GM06990 (cell line): Measurements from ENCODE around the gene KLK10.

Experiments
- DNase-seq: peaks from one replicate; pipeline ENCODE4 v3.0.0-alpha.2; 2011; ENCODE audit not compliant: insufficient read length; ENCODE audit errors: extremely low read depth
- H3K27me3 ChIP-seq: replicated peaks from 2 replicates; pipeline ENCODE4 v1.6.0; 2011; ENCODE audit warnings: low read length; ENCODE audit not compliant: control insufficient read depth, insufficient read depth
- H3K36me3 ChIP-seq: 2 replicates; pipeline ENCODE4 v1.5.1; 2011; ENCODE audit warnings: low read length; ENCODE audit not compliant: control insufficient read depth, insufficient read depth
- H3K4me3 ChIP-seq: replicated peaks from 2 replicates; pipeline ENCODE4 v1.5.1; 2011; ENCODE audit warnings: low read depth, mild to moderate bottlenecking, control low read depth, low read length
- CTCF ChIP-seq: IDR thresholded peaks from 2 replicates; pipeline ENCODE4 v1.5.1; 2011; ENCODE audit warnings: low read length, control low read depth, mild to moderate bottlenecking, inconsistent platforms; ENCODE audit not compliant: insufficient read depth, poor library complexity, severe bottlenecking

The KLK10 gene

DNA sequence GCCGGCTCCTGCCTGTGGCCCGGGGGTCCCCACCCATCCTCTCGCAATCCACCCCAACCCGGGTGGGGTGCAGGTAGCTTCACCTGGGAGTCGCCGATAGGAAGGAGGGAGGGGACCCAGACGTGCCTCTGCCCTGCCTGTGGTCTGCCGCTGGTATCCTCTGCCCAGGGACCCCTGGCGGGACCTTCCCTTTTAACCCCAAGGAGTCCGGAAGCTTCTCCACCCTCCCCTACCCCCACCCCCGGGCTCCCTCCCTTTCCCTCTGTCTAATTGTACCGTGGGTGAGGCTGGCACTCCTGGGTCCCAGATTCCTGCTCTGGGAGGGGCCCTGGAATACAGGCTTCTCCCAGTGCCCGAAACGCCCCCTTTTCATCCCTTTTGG lies at the start of gene KLK10:
Gene KLK10 (minus strand): TSS at position 166 of the 382 bp plus-strand sequence. CDS start 579 bp downstream, outside the sequence.
- Histone ChIP-seq H3K4me3 (no peak within 1 kb of the TSS), H3K36me3 (no peaks in the 10 kb centered on the region), H3K27me3 (no peaks in the 10 kb centered on the region; the same call in none of the 2 replicates)
- no peak for TF ChIP-seq CTCF
- no peak for DNase-seq

- no peak for DNase-seq
- Histone ChIP-seq H3K4me3 (no peak overlapping the region), H3K36me3 (no peaks in the 10 kb centered on the region), H3K27me3 (no peaks in the 10 kb centered on the region; the same call in none of the 2 replicates)
- no peak for TF ChIP-seq CTCF
Observed at GRCh38 chr19:51066393-51067186, 47.1 kb upstream of the KLK10 start.

GRCh38 chr19:51065221-51065960 lies 45.9 kb upstream of the KLK10 start:
- DNase-seq: no peak
- H3K4me3 ChIP-seq: no peak overlapping the region
- H3K27me3 ChIP-seq: no peaks in the 10 kb centered on the region; the same call in none of the 2 replicates
- no peak for TF ChIP-seq CTCF
- no peaks in the 10 kb centered on the region for H3K36me3 ChIP-seq

GRCh38 chr19:51064534-51065220 lies 45.2 kb upstream of the KLK10 start, which contains the start of gene KLK13:
Gene KLK13 (minus strand): TSS chr19:51065092. CDS start chr19:51065067, 25 bp downstream.
- Histone ChIP-seq H3K27me3 (no peaks in the 10 kb centered on the region; the same call in none of the 2 replicates), H3K4me3 (no peak within 1 kb of the TSS), H3K36me3 (no peaks in the 10 kb centered on the region)
- no peak for DNase-seq
- no peak for TF ChIP-seq CTCF

GRCh38 chr19:51063664-51064063 lies 44.2 kb upstream of the KLK10 start:
- Histone ChIP-seq H3K27me3 (no peaks in the 10 kb centered on the region; the same call in 1 of the 2 replicates), H3K36me3 (no peaks in the 10 kb centered on the region), H3K4me3 (no peak overlapping the region)
- no peak for DNase-seq
- TF ChIP-seq CTCF: no peak
